Loucy (cell line): Measurements from ENCODE around the gene TBC1D8.

Experiments
- CTCF ChIP-seq: fragments of 200-600 bp; sonication (generic); conservative IDR thresholded peaks from 2 replicates; pipeline ENCODE4 v1.5.1; 2014; ENCODE audit warnings: mild to moderate bottlenecking, antibody characterized with exemption, low read length
- EZH2phosphoT487 ChIP-seq: fragments of 200-600 bp; IDR thresholded peaks from 2 replicates; pipeline ENCODE4 v1.6.1; 2018; ENCODE audit warnings: antibody characterized with exemption, mild to moderate bottlenecking, moderate library complexity, borderline replicate concordance

GRCh38 chr2:100990650-100991403 is 160.4 kb downstream of the TBC1D8 start:
- TF ChIP-seq CTCF (no peak), EZH2phosphoT487 (no peak)
